NCI-H1436 treated with DMSO at 0.1 percent for 48 hours (cell line): ENCODE results near the gene NPTN.
A peak's percentile ranks its signal among the peaks of the same experiment; 100 is the strongest.
"Not testable (repeated sequence)": the region's sequence is repeated elsewhere in the genome, so short reads cannot be mapped to it uniquely, and the experiment has no call there.

Experiments
- DNase-seq: peaks from one replicate; lab custom pipeline; 2025; lab: John Stamatoyannopoulos, UW

NPTN gene

DNA sequence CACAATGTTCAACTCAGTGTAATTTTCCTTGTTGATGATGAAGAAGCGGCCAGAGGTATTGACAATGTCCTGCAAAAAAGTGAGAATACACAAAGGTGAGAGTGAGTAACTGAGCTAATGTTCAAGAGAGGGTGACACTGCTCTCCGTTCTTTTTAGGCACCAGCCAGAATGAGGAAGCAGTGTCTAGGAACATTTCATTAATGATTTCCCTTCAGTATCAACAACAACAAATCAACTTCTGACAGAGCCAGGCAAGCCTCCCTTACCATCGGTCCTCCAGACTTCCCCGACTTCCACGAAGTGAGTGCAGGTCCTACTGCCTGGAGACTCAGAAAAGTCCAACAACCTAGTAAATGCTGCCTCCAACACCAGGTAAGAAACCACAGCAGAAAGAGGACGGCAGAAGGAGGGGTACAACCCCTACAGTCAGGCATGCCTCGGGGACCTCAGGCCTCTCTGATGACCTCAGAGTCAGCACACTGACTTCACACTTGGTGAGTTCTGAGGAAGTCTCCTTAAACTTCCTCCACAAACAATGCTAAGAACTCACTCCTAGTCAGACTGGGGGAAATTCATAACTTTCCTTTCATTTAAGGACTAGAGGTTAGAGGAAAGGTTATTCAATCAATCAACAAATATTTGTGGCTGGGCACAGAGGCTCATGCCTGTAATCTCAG is 62.7 kb downstream of the NPTN start:
- DNase-seq, result no peak

DNA sequence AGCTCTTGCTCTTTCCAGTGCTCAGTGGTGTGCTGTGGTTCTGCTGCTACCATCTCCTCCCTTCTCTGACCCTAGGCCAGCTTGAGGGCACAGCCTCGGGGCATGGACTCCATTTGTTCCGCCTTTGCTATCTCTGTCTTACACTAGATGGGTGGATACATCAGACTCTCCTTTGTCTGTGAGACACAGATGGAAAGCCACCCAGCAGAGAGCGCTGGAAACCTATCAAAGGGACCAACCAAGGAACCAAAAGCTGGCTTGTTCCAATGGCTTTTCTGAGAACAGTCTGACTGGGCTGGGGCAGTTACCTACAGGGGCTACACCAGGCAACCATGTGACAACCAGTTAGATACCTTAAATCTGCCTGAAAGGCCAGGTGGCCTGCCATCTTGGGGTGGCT is 63.8 kb downstream of the NPTN start:
- DNase-seq, result no peak

DNA sequence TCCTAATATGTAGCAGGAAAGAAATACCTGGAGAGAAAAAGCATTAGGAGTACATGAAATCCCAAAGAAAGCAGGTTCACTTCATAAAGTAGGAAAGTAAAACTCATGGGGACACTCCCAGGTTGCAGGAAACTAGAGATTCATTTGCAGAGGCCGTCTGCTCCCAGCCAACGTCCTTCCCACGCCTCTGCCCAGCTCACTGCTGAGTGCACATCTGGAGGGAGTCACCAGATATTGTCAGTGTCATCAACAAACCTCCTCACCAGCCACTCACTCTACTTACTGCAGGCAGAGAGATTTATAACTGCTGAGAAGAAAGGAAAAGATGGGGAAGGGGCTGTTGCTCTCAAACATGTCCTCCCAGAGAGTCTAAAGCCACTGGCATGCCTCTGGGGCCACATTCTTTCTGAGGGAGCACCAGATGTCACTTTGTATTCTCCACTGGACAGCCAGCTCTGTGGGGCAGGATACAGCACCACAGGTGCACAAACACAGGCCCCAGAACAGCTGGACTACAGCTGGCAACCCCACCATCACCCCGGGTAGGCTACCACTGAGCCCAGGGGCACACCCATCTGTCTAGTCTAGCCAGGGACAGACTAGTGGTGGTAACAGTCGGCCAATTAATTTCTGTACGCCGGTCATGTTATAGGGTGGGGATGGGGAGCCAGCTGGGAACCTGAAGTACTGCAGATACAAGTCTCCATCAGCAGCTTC is 64.5 kb downstream of the NPTN start:
- no peak for DNase-seq

DNA sequence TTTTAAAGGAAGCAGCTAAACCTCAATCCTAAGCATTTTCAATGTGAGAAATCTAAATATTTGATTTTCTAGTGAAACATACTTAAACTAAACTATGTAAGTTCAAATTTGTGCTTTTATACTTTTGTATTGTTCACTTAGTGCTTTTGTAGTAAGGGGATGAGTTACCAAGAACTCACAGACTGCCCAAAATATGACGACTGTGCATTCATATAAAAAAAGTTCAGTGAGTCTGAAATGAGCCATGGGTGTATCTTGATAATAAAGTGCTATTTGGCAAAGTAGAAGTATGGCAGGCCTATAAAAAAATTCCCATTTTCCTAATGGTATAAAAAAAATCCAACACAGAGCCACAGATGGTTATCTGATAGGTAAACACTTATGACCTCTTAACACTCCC is 66.2 kb downstream of the NPTN start:
- DNase-seq, result no peak

DNA sequence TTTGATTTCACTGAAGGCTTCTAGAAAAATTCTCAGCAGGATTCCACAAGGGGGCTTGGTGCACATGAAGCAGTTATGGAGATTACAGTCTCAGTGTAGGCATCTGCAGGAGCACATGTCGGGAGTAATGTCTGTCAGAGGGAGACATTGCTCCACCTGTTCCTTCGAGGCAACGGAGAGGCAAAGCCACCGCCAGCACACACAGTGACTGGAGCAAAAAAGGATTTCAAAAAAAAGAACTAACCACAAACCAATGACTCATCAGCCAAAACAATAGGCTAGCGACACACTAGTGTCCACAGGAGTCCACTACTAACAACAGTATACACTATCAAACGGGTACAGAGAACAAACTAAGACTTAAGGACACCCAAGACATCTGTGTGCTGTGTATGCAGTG is 68.9 kb downstream of the NPTN start:
- DNase-seq, result no peak

DNA sequence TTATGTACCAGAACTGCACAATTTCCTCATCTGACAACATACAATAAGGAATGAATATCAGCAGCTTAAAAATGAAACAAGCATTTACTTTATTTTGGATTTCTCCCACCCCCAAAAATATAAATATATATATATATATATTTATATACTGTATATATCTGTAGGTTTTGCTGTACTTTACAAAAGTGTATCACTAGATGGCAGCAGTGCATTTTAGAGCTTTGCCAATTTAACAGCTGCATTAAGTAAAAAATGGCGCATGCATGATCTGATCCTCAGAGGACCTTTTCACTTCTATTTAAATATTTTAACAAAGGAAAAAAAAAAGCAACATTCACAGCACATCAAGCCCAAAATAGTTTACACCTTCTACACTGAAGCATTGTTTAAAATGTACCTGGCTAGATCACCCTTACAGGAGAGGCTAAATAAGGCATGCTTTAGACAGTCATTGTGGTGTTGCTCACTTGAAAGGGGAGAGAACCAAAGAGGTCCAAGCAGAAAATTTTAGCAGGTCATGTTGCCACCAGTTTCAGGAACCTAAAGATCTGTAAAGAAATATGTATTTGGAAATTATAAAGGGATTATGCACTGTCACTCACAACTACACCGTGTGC is 72.6 kb downstream of the NPTN start:
- DNase-seq, result peak; percentile 42

DNA sequence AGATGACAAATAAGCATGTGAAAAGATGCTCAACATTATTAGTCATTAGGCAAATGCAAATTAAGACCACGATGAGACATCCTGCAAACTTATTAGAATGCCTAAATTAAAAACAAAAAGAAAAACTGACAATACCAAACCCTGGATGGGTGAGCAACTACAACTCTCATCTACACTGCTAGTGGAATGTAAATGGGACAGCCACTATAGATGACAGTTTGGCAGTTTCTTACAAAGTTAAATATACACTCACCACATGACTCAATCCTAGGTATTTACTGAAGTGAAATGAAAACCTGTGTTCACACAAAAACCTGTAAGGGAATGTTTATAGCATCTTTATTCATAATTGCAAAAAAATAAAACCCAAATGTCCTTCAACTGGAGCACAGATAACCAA is 74.7 kb downstream of the NPTN start:
- no peak for DNase-seq

DNA sequence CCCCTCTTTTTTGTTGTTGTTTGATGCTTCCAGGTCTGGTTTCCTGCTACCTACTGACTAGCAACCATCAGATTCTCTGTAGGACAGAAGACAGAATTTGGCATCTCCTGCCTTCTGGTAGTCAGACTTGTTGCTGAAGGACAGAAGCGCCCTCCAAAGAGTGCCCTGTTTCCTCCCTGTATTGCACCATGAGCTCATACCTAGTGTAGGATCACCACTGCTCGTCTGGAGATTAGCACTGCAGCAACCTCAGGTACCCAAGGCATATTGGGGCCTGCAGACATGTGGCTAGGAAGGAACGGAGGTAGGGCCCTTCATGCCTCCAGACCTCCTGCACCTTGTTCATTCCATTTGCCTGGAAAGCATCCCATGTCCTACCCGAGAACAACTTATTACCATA is 78.1 kb downstream of the NPTN start:
- no peak for DNase-seq

DNA sequence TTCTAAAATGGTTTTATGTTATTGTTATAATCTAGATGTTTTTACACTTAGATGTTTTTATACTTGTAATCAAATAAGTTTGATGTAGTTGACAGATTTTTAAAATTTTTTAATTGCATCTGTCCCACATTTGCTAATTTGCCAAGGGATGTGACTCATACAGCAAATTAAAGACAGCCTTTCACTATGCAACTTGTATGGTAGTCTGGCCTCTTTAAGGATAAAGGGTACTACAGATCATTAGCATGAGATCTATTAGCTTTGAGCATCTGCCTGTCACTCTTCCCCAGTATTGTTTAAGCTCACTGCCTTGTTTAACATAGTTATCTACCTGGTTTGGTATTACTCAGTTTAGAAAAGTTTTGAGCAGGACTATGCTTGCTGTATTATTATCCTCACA is 83.0 kb downstream of the NPTN start:
- no peak for DNase-seq

DNA sequence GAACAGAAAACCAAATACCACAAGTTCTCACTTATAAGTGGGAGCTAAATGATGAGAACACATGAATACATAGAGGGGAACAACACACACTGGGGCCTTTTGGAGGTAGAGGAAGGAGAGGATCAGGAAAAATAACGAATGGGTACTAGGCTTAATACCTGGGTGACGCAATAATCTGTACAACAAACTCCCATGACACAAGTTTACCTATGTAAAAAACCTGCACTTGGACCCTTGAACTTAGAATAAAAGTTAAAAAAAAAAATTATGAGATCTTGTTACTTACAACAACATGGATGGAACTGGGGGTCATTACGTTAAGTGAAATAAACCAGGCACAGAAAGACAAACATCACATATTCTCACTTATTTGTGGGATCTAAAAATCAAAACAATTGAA is 84.3 kb downstream of the NPTN start:
- DNase-seq, result not testable (repeated sequence)

DNA sequence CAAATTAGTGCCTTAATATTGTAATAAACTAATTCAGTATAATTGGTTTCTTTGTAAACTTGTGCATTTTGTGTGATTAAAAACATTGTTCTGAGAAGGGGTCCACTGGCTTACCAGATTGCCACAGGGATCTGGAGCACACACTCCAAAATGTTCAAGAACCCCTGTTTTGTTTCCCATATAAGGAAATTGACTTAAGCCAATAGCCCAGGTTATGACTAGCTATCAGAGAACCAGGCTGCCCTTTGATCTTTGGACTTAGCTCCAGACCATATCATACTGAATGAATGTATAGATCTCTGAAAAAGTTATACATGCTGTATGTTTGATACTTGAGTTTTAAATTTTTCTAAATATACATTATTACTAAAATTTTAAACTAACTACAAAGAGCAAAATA is 91.7 kb downstream of the NPTN start:
- no peak for DNase-seq

DNA sequence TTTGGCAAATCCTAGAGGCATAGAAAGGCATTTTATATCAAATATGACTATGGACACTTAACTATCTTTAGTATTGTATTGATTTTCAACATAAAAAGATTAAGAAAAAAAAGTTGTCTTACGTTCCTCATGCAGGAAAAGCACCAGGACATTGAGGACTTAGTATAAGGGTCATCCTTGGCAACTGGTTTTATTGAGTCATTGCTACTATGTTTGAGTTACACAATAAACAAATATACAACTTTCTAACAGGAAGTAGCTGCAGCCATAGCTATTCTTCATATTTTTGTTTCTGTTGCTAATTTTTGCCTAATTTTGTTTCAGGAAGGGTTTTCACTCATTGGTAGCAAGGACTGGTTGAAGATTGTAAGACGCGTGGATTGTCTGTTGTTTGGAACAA is 93.0 kb downstream of the NPTN start:
- DNase-seq, result no peak

DNA sequence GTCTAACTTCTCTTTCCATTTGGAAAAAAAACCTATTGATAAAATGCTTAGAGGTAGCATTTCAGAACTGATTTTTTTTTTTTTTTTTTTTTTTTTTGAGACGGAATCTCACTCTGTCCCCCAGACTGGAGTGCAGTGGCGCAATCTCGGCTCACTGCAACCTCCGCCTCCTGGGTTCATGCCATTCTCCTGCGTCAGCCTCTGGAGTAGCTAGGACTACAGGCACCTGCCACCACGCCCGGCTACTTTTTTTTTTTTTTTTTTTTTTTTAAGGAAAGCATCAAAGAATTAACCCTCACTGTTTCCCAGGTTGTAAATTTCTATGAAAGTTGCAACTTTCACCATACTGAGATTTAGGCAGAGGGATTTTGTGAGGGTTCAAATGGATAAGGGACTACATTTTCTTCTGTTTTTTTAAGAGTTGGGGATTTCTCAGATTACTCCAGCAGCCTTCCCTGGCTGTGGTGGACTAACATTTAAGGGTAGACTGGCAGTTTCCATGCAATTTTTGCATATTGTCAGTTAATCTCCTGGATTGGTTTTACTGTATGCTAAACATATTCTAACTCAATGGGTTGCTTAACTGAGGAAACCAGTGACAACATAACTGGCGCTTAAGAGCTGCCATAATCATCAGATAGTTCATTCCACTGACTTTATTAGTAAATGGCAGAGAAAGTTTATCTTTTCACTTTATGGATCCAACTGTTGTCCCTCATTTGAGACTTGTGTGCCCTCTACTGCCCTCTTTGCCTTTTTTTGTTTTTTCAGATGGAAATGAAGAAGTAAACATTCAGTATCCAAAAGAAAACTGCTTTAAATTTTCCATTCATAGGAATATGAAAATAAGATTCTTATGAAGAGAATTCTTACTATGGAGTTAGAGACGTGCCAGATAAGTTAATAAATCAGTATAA is 93.7 kb downstream of the NPTN start:
- no peak for DNase-seq

DNA sequence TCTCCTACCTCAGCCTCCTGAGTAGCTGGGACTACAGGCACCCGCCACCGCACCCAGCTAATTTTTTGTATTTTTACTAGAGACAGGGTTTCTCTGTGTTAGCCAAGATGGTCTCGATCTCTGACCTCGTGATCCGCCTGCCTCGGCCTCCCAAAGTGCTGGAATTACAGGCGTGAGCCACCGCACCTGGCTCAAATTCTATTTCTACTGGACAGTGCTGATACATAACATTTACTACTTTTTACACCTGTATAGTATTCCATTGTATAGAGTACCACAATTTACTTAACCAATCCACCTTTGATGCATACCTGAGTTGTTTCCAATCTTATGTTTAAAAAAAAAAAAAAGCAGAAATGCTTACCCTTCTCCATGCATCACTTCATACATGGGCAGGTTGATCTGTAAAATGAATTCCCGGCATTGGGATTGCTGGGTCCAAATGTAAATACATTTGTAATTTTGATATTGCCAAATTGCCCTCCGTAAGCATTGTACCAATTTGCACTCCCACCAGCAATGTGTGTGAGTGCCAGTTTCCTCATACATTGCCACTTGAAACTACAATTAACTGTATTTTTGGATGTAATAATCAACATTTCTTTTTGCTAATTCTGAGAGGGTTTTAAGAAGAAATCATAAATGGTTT is 94.5 kb downstream of the NPTN start:
- DNase-seq, result no peak

DNA sequence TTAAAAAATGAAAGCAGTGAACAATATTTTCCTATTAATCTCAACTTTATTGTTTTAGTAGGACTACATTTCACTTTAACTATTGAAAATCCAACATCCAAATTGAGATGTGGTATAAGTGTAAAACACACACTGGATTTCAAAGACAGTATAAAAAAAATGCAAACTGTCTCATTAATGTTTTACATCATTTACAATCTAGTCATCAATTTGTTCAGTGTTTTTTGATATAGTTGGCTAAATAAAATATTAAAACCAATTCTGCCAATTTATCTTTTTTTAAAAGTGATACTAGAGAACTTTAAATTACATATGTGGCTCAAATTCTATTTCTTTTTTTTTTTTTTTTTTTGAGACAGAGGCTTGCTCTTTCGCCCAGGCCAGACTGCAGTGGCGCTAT is 95.1 kb downstream of the NPTN start:
- DNase-seq, result no peak

DNA sequence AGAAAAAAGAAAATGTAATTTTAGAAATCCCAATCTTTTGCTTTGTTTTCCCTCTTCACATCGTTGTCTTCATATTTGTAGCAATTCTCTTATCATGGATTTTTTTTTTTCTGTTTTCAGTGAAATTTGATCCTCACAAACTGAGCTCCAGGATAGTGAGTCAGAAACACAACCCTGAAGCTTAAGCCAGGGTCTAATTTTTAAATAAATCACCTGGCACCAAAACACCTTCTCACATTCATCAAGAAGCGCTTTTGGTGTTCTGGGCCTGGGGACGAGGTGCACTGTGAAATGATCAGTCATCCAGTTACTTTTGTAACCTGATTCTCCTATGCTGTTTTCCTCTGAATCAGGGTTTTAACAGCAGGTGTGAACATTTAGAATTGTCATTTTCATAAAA is 102.5 kb downstream of the NPTN start:
- no peak for DNase-seq

DNA sequence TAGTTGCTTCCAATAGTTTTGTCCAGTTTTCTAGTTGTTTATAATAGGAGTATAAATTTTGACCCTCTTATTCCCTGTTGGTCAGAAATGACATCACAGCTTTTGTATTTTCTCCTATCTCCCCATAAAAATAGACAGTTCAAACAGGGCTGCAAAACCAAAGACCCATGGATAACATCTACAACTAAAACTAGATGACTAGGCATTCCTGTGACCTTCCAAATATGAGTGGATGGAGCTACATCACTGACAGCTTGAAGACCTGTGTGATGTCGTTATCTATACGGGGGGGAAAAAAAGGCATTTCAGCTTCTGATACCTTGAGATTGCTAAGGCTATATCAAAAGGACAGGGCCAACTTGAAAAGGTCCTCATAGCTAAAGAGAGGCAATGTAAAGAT is 105.6 kb downstream of the NPTN start:
- DNase-seq, result no peak

DNA sequence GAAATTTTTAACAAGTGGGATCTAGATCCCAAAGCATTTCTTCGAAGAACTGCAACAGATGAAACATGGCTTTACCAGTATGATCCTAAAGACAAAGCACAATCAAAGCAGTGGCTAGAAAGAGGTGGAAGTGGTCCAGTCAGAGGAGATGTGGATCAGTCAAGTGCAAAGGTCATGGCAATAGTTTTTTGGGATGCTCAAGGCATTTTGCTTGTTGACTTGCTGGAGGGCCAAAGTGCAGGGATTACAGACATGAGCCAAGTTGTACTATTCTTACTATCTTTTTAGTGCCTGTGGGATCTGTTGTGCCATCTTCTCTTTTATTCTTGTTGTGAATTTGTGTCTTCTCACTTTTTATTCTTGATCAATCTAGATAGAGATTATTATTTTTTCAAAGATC is 108.3 kb downstream of the NPTN start:
- no peak for DNase-seq

DNA sequence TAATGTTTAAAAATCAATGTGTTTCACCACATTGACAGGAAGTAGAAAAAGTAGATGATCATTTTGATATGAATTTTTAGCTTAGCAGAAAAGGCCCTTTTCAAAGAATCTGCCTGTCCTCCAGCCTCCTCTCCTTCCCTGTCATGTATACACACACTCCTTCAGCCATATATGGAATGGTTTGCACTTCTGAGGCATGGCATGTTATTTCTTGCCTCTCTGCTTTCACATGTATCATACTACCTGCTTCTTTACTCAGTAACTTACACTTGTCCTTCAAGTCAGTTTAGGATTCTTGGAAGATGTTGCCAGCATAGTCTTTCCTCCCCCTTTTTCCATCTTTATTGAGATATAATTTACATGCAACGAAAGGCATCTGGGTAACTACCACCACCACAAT is 111.2 kb downstream of the NPTN start:
- no peak for DNase-seq

DNA sequence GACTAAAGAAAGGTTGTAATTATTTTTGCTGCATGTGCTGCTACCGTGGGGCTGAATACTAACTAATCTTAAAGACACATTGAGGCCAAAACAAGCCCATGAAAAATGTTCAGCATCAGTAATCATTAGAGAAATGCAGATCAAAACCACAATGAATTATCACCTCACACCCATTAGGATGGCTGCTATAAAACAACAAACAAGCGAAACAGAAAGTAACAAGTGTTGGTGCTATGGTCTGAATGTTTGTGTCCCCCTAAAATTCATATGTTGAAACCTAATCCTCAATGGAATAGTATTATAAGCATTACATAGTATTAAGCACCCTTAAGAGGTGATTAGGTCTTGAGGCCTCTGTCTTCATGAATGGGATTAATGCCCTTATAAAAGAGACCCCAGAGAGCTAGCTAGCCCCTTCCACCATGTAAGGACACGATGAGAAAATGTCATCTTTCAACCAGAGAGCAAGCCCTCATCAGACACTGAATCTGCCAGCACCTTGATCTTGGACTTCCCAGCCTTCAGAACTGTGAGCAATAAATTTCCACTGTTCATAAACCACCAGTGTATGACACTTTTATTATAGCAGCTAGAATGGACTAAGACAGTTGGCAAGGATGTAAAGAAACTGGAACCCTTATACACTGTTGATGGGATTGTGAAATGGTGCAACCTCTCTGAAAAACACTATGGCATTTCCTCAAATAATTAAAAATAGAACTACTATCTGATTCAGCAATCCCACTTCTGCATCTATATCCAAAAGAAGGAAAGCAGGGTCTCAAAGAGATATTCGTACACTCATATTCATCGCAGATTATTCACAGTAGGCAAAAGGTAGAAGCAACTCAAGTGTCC is 114.1 kb downstream of the NPTN start:
- DNase-seq, result no peak
